T-cell (primary cell): ENCODE results near the gene KCNMA1. TPM values are rescaled to one million over a fixed set of nuclear protein-coding genes. Genes with fewer than 3 reads are reported as not detected.

Source experiments
- ATAC-seq, 4 experiments: fragments of 200-7000 bp in 3 of 4; fragments of 150-1000 bp in 1 of 4; cut with Tn5 transposase; replicated peaks in 1 of 4; 1 replicate in 3 of 4; 2 replicates in 1 of 4; pipeline ENCODE4 v1.10.0; 2021; ENCODE audit warnings: moderate library complexity in 3 of 4, mild to moderate bottlenecking in 2 of 4, moderate number of reproducible peaks in 1 of 4
- CTCF ChIA-PET, 2 donors: fragments of 300-600 bp; sonication (Branson Sonifier 250); formaldehyde crosslinking; loops; one replicate each; lab custom pipeline; 2022; ENCODE audit warnings: antibody characterized with exemption in 2 of 2; lab: Charles Lee
- POLR2A ChIA-PET, 2 donors: fragments of 300-600 bp; sonication (Branson Sonifier 250); formaldehyde crosslinking; loops; one replicate each; lab custom pipeline; 2022; ENCODE audit warnings: antibody characterized with exemption in 2 of 2; lab: Charles Lee
- DNase-seq, 35 experiments: peaks; one replicate each; pipeline versions ENCODE4 v3.0.0 to v3.0.0-alpha.2; 2013 to 2023
- H3K27ac ChIP-seq: one replicate; pipeline ENCODE4 v1.5.1; 2013; ENCODE audit warnings: low read length
- H3K27me3 ChIP-seq, 2 experiments: replicated peaks in 1 of 2; 1 replicate in 1 of 2; 2 replicates in 1 of 2; pipeline versions ENCODE4 v1.6.1 to v1.7.0; 2013; ENCODE audit warnings: low read length in 1 of 2, mixed read lengths in 1 of 2; ENCODE audit not compliant: control insufficient read depth in 2 of 2, insufficient read depth in 2 of 2; ENCODE audit errors: extremely low read depth in 1 of 2
- H3K36me3 ChIP-seq, 2 donors: 1 replicate in 1 of 2; 2 replicates in 1 of 2; pipeline versions ENCODE4 v1.6.1 to v1.7.0; 2013; ENCODE audit warnings: low read length in 1 of 2; ENCODE audit not compliant: control insufficient read depth in 2 of 2, insufficient read depth in 1 of 2; ENCODE audit errors: extremely low read depth in 1 of 2
- H3K4me1 ChIP-seq, 2 experiments: 1 replicate in 1 of 2; 2 replicates in 1 of 2; pipeline versions ENCODE4 v1.6.1 to v1.7.0; 2013; ENCODE audit warnings: low read length in 2 of 2, mixed read lengths in 1 of 2; ENCODE audit not compliant: insufficient read depth in 2 of 2, control insufficient read depth in 1 of 2; ENCODE audit errors: extremely low read depth in 1 of 2
- H3K4me3 ChIP-seq, 2 donors: 1 replicate in 1 of 2; 2 replicates in 1 of 2; pipeline versions ENCODE4 v1.5.1 to v1.7.0; 2013; ENCODE audit warnings: mild to moderate bottlenecking in 2 of 2, low read length in 1 of 2, moderate library complexity in 1 of 2; ENCODE audit not compliant: control insufficient read depth in 1 of 2; ENCODE audit errors: extremely low read depth in 1 of 2
- H3K9me3 ChIP-seq: 2 replicates; pipeline ENCODE4 v1.7.0; 2013
- H3K27ac Mint-ChIP-seq, 2 donors: one replicate each; pipeline ENCODE4 v1.8.0; 2020 to 2021; ENCODE audit warnings: mild to moderate bottlenecking in 2 of 2, mixed read lengths in 2 of 2
- H3K27me3 Mint-ChIP-seq, 2 donors: one replicate each; pipeline ENCODE4 v1.8.0; 2021 to 2022; ENCODE audit warnings: mixed read lengths in 2 of 2
- H3K36me3 Mint-ChIP-seq: one replicate; pipeline ENCODE4 v1.8.0; 2021; ENCODE audit warnings: mixed read lengths
- H3K4me1 Mint-ChIP-seq, 3 donors: one replicate each; pipeline ENCODE4 v1.8.0; 2020 to 2022; ENCODE audit warnings: mixed read lengths in 3 of 3, mild to moderate bottlenecking in 1 of 3
- H3K4me3 Mint-ChIP-seq, 3 donors: one replicate each; pipeline ENCODE4 v1.8.0; 2020 to 2022; ENCODE audit warnings: mild to moderate bottlenecking in 3 of 3, mixed read lengths in 3 of 3, moderate library complexity in 3 of 3
- H3K9me3 Mint-ChIP-seq, 3 donors: one replicate each; pipeline ENCODE4 v1.8.0; 2020 to 2022; ENCODE audit warnings: mixed read lengths in 3 of 3
- WGBS: methylation state at CpG from one replicate; pipeline ENCODE4 v1.1.5; 2013; ENCODE audit warnings: missing lambda C conversion rate; ENCODE audit not compliant: insufficient coverage; 5-methylcytosine and 5-hydroxymethylcytosine counted together
- total RNA-seq, 35 experiments: library from RNA in 6 of 35; stranded (reverse) in 6 of 35; fragments of 120-200 nt in 1 of 35; gene quantifications; one replicate each; pipeline versions ENCODE4 v1.2.1 to v1.2.4 and lab custom pipeline; 2013 to 2026

Gene KCNMA1
- total RNA-seq, 5 donors from 2014 or later (not counting 1 experiment from before 2014, with no cell fraction given): 0.14 to 1.6 (median 0.60) TPM

DNA sequence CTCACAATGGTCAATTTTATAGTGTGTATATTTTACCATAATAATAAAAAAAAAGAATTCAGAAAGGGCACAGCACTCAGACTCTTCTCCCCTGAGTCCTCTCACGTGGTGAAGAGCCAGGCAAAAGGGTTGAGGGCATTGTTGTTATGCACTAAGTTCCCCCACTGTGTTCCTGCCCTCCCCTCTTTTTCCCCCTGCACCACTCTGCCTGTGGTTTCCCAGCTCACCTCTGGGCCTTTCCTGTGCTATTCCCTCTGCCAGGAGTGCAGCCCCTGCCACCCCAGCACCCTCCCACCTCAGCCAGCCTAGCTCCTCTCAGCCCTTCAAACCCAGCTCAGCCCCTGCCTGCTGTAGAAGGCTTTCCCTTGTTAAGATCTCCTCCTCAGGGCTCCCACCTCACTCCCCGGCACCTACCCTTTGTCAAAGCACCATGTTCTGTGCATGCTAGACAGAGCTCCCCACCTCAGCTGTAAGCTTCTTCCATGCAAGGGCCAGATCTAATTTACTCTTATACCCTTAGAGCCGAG, 108.5 kb downstream of the KCNMA1 start:
- POLR2A ChIA-PET: no interaction called here
- Mint-ChIP-seq H3K4me3 (no peak overlapping the region), H3K36me3 (no peaks in the 10 kb centered on the region), H3K27me3 (peaks cover 2 to 12% of the 10 kb centered on the region in 2 donors), H3K27ac (no peak overlapping the region), H3K4me1 (no peaks in the 10 kb centered on the region), H3K9me3 (no peaks in the 10 kb centered on the region)
- H3K36me3 ChIP-seq: no peaks in the 10 kb centered on the region
- H3K27ac ChIP-seq: no peak overlapping the region
- no peaks in the 10 kb centered on the region for H3K4me1 ChIP-seq
- 49% methylated on average over 2 of the region's 3 CpGs for WGBS
- no peak for DNase-seq
- no peaks in the 10 kb centered on the region for H3K9me3 ChIP-seq
- no peak overlapping the region for H3K4me3 ChIP-seq
- ATAC-seq: no peak
- CTCF ChIA-PET: no interaction called here
- peaks cover 2 to 9% of the 10 kb centered on the region in 2 experiments for H3K27me3 ChIP-seq

DNA sequence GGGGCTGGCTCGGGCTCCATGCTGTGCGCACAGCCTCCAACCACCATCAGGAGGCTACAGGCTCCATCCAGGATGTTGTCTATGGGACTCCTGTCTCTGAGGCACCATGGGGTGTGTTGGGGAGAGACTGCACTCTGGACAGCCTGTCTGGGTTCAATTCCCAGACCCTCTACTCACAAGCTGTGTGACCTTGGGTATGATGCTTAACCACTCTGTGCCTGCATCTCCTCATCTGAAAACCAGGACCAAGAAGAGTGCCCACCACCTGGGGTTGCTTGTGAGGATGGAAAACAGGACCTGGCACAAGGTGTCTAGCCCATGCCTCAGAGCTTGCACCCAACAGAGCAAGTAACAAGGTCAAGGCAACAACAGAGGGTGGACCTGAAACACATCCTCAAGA, 109.8 kb downstream of the KCNMA1 start:
- Mint-ChIP-seq H3K27ac (no peak overlapping the region), H3K4me1 (no peaks in the 10 kb centered on the region), H3K9me3 (no peaks in the 10 kb centered on the region), H3K4me3 (no peak overlapping the region), H3K36me3 (no peaks in the 10 kb centered on the region), H3K27me3 (peaks cover 6 to 7% of the 10 kb centered on the region in 2 donors)
- Histone ChIP-seq H3K36me3 (no peaks in the 10 kb centered on the region), H3K4me3 (no peak overlapping the region), H3K9me3 (no peaks in the 10 kb centered on the region), H3K27ac (no peak overlapping the region), H3K27me3 (peaks cover 2 to 9% of the 10 kb centered on the region in 2 experiments), H3K4me1 (no peaks in the 10 kb centered on the region)
- no peak for DNase-seq
- no CpG with 5 or more reads among the region's 2 CpGs for WGBS
- ChIA-PET POLR2A (no interaction called here), CTCF (interaction anchor here in 1 of 2 donors (0.8 kb wide), 1 partner anchor 1108 kb away, joined by 3 read pairs; no protein-coding TSS in a partner anchor)
- ATAC-seq: no peak

DNA sequence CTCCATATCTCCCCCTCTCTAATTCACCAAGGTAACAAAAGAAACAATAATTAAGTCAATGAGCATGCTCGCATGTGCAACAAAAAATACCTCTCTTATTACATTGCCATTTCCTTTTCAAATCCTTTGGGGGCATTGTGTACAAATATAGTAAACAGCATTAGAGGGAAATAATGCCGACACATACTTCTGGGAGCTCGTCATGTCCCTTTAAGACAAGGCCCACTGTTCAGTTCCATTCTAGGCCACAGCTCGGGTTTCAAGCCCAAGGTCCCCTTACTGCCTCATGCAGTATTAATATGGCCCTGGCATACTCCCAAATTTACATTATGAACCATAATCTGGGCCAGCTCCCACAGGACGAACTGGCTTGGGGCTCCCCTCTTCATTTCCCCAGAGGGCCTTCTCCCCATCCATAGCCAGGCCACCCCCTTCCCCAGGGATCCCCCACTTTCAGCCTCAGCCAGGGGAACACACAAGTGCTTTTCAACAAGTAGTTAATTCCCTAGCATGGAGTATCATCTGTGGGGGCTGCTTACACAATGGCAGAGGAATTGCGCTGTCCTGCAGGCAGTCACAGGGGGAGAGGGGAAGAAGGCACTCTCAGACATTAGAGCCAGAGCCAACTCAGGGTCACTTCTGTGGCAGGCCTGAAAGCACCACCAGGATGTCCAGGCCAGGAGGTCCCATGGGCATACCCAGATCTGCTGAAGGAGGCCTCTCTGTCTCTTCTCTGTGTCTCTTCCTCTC, 110.6 kb downstream of the KCNMA1 start:
- H3K4me1 Mint-ChIP-seq: no peaks in the 10 kb centered on the region
- Histone ChIP-seq H3K36me3 (no peaks in the 10 kb centered on the region), H3K27me3 (peaks cover 2 to 7% of the 10 kb centered on the region in 2 experiments), H3K27ac (no peak overlapping the region), H3K4me1 (no peaks in the 10 kb centered on the region), H3K9me3 (no peaks in the 10 kb centered on the region), H3K4me3 (no peak overlapping the region)
- no peak overlapping the region for H3K27ac Mint-ChIP-seq
- DNase-seq (no peak), ATAC-seq (no peak)
- CTCF ChIA-PET: interaction anchor here in 1 of 2 donors (0.8 kb wide), 1 partner anchor 311 kb away, joined by 3 read pairs; no protein-coding TSS in a partner anchor
- H3K36me3 Mint-ChIP-seq: no peaks in the 10 kb centered on the region
- peaks cover 7 to 8% of the 10 kb centered on the region in 2 donors for H3K27me3 Mint-ChIP-seq
- 74% methylated on average over 5 of the region's 6 CpGs for WGBS
- POLR2A ChIA-PET: interaction anchor here in 1 of 2 donors (0.6 kb wide), 1 partner anchor 276 kb away, joined by 3 read pairs; no protein-coding TSS in a partner anchor
- no peaks in the 10 kb centered on the region for H3K9me3 Mint-ChIP-seq
- H3K4me3 Mint-ChIP-seq: no peak overlapping the region

DNA sequence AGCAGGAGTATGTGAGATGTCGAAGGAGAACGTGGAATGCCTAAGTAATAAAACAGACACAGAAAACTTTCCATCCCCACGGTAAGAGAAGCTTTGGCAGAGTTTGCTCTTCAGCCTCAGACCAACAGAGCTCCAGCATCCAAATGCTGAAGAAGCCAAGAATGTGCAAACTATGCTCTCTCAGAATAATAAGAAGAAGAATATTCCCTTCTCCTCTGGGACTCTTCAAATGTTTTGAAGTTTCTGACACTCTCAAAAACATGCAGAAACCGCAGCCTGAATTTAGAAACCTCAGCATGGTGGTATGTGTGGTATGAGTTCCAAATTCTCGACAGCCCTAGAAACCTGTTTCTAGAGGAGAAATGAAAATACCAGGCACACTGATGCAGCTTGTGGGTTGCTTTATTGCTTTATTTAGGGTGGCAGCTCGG, 113.3 kb downstream of the KCNMA1 start:
- Histone ChIP-seq H3K27me3 (peaks cover 2 to 6% of the 10 kb centered on the region in 2 experiments), H3K9me3 (no peaks in the 10 kb centered on the region), H3K27ac (no peak overlapping the region), H3K36me3 (no peaks in the 10 kb centered on the region), H3K4me3 (no peak overlapping the region), H3K4me1 (no peaks in the 10 kb centered on the region)
- no peaks in the 10 kb centered on the region for H3K36me3 Mint-ChIP-seq
- ChIA-PET CTCF (no interaction called here), POLR2A (no interaction called here)
- H3K9me3 Mint-ChIP-seq: no peaks in the 10 kb centered on the region
- no CpG with 5 or more reads among the region's 6 CpGs for WGBS
- peaks cover 7 to 8% of the 10 kb centered on the region in 2 donors for H3K27me3 Mint-ChIP-seq
- H3K4me3 Mint-ChIP-seq: no peak overlapping the region
- H3K27ac Mint-ChIP-seq: no peak overlapping the region
- no peak for ATAC-seq
- DNase-seq: no peak
- H3K4me1 Mint-ChIP-seq: no peaks in the 10 kb centered on the region

DNA sequence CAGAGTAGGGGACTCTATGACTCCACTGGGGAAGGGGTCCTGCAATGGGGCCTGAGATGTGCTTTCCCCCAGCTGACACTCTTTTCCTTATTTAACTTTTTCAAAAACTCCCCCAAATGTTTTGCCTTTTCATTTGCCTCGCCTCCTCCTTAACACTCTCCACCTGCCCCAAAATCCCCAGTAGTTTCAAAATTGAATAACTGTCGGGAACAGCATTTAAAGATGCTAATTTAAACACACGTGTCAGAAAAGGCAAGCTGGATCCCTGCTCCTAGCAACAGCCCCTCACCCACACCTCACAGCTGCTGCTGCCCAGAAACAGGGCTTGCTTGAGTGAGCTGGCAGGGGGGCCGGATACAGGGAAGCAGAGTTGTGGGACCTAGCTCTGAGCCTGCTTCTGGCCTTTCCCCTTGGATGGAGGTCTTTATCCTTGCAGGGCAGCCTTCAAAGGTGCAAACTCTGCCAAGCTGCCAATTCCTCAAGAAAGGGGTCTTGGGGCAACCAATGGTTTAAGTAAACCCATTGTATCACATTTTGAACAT, 115.3 kb downstream of the KCNMA1 start:
- no peak overlapping the region for H3K27ac ChIP-seq
- Mint-ChIP-seq H3K4me1 (no peaks in the 10 kb centered on the region), H3K36me3 (no peaks in the 10 kb centered on the region), H3K27ac (no peak overlapping the region), H3K4me3 (no peak overlapping the region), H3K9me3 (no peaks in the 10 kb centered on the region), H3K27me3 (peaks cover 7 to 8% of the 10 kb centered on the region in 2 donors)
- 64% methylated on average over 2 of the region's 4 CpGs for WGBS
- DNase-seq (no peak), ATAC-seq (no peak)
- no peaks in the 10 kb centered on the region for H3K36me3 ChIP-seq
- ChIA-PET POLR2A (interaction anchor here in 1 of 2 donors (0.7 kb wide), 1 partner anchor 11 kb away, joined by 3 read pairs; no protein-coding TSS in a partner anchor), CTCF (interaction anchor here in 1 of 2 donors (0.9 kb wide), 1 partner anchor 10 kb away, joined by 3 read pairs; no protein-coding TSS in a partner anchor)
- H3K4me3 ChIP-seq: no peak overlapping the region
- peaks cover 2 to 5% of the 10 kb centered on the region in 2 experiments for H3K27me3 ChIP-seq
- H3K4me1 ChIP-seq: no peaks in the 10 kb centered on the region
- H3K9me3 ChIP-seq: no peaks in the 10 kb centered on the region

DNA sequence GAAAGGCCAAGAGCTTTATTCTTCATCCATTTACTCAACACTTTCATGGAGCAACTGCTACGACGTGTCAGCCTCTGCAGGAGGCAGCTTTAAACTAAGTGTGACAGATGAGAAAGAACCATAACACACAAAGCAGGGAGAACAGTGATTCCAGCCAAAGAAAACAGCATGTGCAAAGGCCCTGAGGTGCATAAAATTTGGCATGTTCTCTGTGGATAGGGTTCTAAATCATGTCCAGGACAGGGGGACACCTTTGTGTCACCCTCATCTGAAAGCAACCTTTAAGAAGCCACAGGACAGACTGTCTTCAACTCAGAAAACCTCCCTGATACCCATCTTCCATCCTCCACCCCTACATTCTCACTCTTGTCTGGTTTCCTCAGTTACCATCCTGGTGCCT, 116.6 kb downstream of the KCNMA1 start:
- ATAC-seq (no peak), DNase-seq (no peak)
- Mint-ChIP-seq H3K4me3 (no peak overlapping the region), H3K4me1 (no peaks in the 10 kb centered on the region), H3K27me3 (peaks cover 8 to 12% of the 10 kb centered on the region in 2 donors), H3K27ac (no peak overlapping the region), H3K9me3 (no peaks in the 10 kb centered on the region), H3K36me3 (no peaks in the 10 kb centered on the region)
- H3K9me3 ChIP-seq: no peaks in the 10 kb centered on the region
- CTCF ChIA-PET: no interaction called here
- 92% methylated on average over 2 of the region's 2 CpGs for WGBS
- no peaks in the 10 kb centered on the region for H3K4me1 ChIP-seq
- H3K4me3 ChIP-seq: no peak overlapping the region
- POLR2A ChIA-PET: no interaction called here
- peaks cover 2 to 13% of the 10 kb centered on the region in 2 experiments for H3K27me3 ChIP-seq
- no peak overlapping the region for H3K27ac ChIP-seq
- H3K36me3 ChIP-seq: no peaks in the 10 kb centered on the region
